GM23338 (cell line): ENCODE results near the gene GSTK1.

Source experiments
- ETS1 ChIP-seq: IDR thresholded peaks from 2 replicates; pipeline ENCODE4 v1.6.1; 2016; ENCODE audit warnings: antibody characterized with exemption
- EZH2 ChIP-seq: fragments of 200-600 bp; sonication (generic); IDR thresholded peaks from one replicate; pipeline ENCODE4 v1.8.0; 2017; ENCODE audit warnings: antibody characterized with exemption, mild to moderate bottlenecking, low read depth; ENCODE audit not compliant: unreplicated experiment
- EZH2phosphoT487 ChIP-seq: fragments of 200-600 bp; sonication (generic); IDR thresholded peaks from one replicate; pipeline ENCODE4 v1.8.1; 2018; ENCODE audit warnings: antibody characterized with exemption; ENCODE audit not compliant: unreplicated experiment
- POLR2AphosphoS5 ChIP-seq: IDR thresholded peaks from 2 replicates; pipeline ENCODE4 v1.6.1; 2016; ENCODE audit warnings: antibody characterized with exemption, low read depth
- TF ChIP-seq, protein P1 (sequence below), 2 experiments: fragments of 200-600 bp in 1 of 2; sonication (generic) in 1 of 2; conservative IDR thresholded peaks; 2 replicates each; pipeline versions ENCODE4 v1.5.1 to v1.6.1; 2016 to 2017; ENCODE audit warnings: antibody characterized with exemption in 2 of 2, low read depth in 2 of 2, mild to moderate bottlenecking in 2 of 2, moderate library complexity in 1 of 2

DNA sequence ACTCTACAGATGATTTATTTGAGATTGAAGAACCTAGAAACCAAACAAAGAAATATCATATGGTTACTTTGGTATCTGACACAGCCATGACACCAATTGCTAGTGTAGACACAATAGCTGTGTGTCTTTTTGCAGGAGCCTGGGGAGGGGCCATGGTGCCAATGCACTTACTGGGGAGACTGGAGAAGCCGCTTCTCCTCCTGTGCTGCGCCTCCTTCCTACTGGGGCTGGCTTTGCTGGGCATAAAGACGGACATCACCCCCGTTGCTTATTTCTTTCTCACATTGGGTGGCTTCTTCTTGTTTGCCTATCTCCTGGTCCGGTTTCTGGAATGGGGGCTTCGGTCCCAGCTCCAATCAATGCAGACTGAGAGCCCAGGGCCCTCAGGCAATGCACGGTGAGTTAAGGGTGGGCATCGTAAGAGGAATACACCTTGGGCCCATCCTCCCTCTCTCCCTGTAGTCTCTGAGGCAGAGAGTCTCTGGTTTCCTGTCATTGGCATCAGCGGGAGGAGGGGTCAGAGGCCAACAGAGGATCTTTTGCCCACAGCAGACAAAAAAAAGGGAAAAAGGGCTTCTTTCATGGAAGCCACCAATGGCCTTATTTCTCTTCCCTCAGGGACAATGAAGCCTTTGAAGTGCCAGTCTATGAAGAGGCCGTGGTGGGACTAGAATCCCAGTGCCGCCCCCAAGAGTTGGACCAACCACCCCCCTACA lies 22.7 kb downstream of the GSTK1 start:
- TF ChIP-seq, protein P1, sequence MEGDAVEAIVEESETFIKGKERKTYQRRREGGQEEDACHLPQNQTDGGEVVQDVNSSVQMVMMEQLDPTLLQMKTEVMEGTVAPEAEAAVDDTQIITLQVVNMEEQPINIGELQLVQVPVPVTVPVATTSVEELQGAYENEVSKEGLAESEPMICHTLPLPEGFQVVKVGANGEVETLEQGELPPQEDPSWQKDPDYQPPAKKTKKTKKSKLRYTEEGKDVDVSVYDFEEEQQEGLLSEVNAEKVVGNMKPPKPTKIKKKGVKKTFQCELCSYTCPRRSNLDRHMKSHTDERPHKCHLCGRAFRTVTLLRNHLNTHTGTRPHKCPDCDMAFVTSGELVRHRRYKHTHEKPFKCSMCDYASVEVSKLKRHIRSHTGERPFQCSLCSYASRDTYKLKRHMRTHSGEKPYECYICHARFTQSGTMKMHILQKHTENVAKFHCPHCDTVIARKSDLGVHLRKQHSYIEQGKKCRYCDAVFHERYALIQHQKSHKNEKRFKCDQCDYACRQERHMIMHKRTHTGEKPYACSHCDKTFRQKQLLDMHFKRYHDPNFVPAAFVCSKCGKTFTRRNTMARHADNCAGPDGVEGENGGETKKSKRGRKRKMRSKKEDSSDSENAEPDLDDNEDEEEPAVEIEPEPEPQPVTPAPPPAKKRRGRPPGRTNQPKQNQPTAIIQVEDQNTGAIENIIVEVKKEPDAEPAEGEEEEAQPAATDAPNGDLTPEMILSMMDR (conservative IDR thresholded peaks at IDR 0.05; ENCODE audit: low read depth in 2 of 2), result no peak
- TF ChIP-seq EZH2phosphoT487, result no peak
- no peak for TF ChIP-seq POLR2AphosphoS5
- TF ChIP-seq ETS1, result no peak
- no peak for TF ChIP-seq EZH2
